Stimulated activated CD8-positive, alpha-beta memory T cell treated with anti-CD3 and anti-CD28 coated beads, Interleukin-12 subunit alpha, Interleukin-12 subunit beta, amount 100 ng/mL, for 24 hours (primary cell): ENCODE results near the gene CHIT1.

ENCODE experiments used
- DNase-seq: peaks from one replicate; pipeline ENCODE4 v3.0.0-alpha.2; 2020; ENCODE audit errors: extremely low read depth

The CHIT1 gene

DNA sequence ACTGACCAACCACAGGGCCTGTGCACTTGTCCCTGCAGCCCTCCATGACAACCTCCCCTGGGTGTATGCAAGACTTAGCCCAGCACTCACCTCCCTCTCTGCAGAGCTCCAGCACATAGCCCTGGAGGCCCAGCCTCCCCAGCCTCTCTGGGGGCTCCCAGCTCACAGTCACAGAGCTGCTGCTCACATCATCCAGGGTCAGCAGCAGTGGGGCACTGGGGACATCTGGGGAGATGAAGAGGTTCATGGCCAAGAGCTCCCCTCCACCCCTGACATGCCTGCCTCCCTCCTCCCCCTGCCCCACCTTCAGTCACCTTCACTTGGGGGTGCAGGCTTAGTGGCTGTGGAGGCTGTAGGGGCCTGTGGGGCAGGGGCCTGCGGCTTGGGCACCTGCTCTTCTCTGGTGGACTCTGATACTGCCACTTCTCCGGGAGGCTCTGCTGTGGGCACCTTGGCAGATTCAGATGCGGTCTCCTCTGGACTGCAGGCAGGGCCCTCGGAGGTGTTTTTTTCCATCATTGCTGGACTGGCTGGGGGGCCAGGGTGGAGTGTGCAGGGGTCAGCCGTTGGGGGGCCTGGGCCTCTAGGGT lies 54.1 kb downstream of the CHIT1 start, which contains the start of gene MYBPH:
TSS of gene MYBPH (minus strand) at position 590 of the 590 bp plus-strand sequence. CDS start at position 519, 71 bp downstream.
- DNase-seq = no peak

DNA sequence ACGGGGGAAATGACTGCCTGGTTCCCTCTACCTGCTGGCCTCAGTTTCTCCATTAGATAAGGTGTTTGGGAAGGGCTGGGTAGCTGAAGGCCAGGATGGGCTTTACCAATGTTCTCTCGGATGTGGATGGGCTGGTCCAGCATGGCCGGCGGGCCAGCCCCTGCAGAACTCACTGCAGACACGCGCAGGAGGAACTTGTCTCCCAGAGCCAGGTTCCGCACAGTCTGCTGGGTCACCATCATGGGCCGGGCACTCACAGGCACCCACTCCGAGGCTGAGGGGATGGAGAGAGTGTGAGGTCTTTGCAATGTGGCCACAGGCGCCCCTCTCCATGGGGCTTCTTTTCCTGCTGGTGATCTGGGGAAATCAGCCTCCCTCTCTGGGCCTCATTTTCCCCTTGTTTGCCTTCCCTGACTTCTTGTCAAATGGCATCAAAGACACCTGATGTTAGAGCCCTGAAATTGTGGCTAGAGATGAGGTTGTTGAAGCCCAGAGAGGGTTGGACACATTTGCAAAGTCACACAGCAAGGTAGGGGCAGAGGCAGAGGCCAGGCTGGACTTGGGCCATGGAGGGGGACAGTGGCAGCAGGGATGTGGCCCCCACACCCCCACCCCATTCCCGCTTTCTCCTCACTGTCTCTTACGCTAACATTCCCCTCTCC lies 55.0 kb downstream of the CHIT1 start:
- no peak for DNase-seq

DNA sequence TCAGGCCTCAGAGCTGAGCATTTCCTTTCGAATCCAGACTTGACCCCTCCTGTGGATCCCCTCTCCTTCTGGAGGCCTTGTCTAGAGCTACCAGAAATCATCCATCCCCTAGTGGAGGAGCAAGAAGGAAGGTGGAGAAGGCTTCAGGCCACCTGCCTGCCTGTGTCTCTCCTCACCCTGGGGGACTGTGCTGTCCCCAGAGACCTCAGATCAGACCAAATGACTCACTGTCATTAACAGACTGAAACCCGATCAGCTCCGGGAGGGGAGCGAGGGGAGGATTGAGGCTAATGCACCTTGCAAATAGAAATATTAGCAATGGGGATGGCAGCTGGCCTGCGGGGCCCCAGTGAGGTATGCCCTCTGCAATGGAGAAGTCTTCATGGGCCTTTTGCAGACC lies 55.9 kb downstream of the CHIT1 start:
- no peak for DNase-seq

DNA sequence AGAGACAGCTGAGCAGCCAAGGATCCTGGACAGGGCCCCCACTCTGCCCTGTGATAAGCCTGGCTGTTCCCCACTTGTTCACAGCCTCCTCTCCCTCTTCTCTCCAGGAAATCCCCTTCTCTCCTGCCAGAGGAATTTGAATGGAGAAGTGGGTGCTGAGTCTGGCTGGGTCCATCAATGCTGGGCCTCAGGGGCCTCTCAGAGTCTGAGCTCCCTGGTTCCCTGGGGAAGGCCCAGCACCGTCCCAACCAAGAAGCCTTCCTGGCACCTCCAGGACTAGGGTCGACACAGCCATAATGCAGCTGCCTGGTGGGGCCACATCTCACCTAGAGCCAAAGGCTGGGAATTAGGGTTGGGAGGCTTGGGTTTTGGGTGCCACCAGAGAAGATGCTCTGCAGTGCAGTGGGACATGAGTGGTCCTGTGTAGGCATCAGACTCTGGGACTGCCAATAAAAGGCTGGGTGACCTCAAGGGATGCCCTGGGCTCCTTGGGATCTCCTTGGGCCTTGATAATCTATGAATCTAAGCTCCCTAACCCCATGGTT lies 56.4 kb downstream of the CHIT1 start:
- DNase-seq = no peak

DNA sequence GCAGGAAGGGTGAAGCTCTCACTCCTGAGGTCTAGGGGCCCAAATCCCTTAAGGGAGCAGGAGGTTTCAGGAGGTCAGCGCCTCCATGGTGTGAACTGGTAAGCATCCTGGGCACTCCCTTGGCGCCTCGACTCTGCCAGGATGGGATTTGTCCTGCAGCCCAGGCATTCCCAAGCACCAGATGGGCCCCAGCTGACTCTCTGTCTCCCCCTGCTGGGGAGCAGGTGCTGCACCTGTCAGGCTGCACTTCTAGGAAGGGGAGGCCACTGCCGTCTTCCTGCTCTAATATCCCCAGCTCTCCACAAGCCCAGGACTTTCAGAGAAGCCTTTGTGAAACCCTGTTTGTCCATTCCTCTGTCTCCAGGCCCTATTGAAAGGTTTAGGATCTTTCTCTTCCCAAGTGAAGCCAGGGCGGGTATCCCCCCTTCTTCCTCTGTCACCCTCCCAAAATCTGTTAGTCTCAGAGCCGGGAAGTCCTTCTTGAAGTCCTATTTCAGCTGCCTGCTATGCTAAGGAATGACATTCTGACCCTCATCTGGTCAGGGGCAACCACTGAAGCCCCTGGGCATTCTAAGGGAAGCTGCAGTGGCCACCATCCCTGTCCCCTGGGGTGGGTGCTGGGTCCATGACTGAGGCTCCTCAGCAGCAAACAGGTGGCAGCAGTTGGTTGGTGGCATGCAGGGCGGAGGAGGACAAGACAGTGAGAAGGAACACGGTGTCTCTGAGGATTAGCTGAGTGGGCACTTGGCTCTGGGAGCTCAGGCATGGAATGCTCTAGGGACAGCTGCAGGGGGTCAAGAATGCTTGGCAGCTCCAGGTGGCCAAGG lies 57.1 kb downstream of the CHIT1 start:
- DNase-seq = no peak

DNA sequence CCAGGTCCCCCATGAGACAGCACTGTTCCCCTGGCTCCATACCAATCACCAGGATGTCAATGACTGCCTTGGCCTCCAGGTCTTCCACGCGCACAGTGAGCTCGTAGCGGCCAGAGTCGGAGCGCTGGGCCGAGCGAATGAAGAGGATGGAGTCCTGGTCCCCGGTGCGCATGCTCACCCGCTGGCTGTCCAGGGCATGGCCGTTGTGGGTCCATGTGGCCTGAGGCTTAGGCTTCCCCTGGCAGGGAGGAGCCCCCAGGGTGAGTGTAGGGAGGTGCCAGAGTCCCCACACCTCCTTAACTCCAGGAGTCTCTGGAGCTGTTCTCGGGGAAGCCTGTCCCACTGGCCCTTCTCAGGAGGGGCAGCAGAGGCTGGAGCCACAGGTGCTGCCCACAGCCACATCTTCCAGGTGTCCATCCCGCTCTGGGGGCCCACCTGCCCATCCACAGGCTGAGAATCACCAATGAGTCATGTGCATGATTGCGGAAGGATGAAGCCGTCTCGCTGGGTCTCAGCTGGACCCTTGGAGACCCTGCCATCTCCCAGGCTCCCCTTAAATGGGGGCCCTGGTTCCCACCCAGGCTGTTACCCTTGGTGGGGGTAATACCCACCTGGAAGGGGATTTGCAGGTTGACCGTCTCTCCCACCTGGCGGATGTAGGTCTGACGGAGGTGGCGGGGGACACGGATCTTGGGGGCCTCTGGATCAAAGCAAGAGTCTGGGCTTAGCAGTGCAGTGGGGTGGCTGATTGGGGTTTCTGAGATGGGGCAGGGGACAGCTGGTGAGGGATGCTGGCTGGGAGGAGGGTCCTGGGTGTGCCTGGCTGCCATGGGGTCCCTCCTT lies 57.9 kb downstream of the CHIT1 start:
- DNase-seq = no peak

DNA sequence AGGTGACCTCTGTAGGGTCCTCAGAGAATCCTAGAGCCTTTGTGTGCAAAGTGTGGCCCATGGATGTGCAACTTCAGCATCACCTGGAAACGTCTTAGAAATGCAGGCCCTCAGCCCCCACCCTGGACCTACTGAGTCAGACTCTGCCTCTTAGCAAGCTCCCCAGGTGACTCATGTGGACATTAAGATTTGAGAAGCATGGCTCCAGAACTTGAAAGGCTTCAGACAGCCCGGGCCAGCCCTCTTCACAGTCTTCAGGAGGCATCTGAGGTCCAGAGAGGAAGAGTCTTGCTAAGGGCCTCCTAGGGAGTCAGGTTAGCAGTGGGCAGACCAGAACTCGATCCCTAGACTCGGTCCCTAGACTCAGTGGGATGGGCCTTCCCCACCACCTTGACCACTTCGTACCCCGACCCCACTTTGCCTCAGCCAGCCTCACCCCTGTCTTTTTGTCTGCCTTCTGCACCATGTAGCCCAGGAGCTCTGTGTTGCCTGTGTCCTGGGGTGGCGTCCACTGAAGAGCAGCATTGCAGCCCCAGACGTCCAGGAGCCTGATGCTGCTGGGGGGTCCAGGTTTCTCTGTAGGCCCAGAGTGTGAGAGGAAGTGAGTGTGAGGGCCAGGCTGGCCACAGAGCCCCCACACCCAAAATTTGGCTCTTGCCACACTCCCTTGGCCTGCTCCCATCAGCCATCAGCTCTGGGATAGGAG lies 58.7 kb downstream of the CHIT1 start:
- no peak for DNase-seq

DNA sequence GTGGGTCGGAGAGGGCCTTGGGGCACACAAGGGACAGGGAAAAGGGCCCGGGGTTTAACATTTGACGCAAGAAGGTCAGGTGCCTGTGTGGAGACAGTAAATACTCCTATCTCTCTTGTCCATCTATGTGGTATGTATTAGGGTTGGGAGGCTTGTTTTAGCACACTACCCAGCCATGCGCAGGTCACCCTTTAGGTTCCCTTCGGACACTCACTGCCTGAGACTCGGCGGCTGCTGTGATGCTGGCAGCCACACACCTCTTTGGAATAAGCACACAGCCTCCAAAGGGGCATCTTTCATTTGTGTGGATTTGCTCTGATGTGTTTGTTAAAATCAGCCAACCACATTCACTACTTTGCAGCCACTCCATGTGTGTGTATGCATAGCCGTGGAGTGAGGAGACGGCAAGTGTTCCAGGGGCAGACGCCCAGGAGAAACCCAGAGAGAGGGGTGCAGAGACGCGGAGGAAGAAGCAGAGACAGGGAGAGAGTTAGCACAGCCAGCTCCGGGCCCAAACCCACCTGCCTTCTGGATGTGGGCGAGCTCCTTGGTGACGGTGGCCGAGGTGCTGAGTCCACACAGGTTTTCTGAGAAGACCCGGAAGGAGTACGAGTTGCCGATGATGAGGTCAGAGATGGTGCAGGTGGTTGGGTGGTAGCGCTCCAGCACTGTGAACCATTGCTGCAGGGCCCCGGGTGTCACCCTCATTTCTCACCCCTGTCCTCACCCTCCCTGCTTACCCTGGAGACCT lies 59.5 kb downstream of the CHIT1 start:
- DNase-seq = no peak

DNA sequence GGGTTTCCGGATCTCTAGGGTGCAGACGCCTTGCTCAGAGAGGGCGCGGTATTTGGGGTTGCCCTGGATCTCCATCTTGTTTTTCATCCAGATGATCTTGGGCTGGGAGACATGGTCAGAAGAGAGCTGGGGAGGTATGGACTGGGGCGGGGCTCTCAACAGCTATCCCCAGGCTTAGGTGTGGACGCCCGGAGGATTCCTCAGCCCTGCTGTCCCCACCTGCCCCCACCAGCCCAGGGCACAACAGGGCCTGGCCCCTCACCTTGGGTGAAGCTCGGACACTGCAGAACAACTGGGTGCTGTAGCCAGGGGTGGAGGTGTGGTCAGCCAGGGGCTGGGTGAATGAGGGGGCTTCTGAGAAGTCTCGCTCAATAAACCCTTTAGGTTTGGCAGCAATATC lies 60.5 kb downstream of the CHIT1 start:
- DNase-seq = no peak

DNA sequence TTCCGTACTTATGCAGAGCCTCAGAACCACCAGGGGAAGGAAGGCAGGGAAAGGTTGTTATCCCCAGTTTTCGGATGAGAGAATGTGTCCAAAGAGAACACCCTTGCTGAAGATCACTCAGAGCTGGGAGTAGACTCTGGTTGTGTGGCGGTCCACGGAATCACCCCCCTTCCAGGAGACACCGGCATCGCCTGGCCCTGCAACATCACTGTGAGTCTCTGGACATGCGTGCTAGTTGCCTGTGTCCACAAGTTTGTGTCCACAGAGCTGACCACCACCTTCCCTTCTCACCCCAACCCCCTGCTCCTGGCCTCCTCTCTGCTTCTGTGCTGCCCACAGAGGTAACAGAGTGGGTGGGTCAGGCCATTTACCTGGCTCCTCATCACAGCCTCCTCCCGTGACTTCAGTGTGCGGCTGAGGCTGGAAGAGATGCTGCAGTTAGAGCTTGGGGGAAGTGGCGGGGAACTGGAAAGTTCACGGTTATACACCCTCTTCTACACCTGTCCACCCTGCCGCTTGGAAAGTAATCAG lies 61.2 kb downstream of the CHIT1 start:
- DNase-seq = no peak

DNA sequence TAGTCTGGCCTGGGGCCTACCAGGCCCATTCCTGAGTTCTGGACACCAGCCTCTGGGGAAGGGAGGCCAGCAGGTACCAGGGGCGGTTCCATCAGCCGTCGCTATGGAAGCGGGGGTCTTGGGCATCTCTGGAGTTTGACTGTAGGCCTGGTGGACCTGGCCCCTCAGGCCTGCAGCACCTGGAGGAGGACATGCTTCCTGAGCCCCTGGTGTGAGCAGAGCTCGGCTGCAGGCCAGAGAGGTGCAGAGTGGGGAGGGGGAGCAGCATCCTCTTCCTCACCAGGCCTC lies 61.6 kb downstream of the CHIT1 start:
- DNase-seq = no peak

DNA sequence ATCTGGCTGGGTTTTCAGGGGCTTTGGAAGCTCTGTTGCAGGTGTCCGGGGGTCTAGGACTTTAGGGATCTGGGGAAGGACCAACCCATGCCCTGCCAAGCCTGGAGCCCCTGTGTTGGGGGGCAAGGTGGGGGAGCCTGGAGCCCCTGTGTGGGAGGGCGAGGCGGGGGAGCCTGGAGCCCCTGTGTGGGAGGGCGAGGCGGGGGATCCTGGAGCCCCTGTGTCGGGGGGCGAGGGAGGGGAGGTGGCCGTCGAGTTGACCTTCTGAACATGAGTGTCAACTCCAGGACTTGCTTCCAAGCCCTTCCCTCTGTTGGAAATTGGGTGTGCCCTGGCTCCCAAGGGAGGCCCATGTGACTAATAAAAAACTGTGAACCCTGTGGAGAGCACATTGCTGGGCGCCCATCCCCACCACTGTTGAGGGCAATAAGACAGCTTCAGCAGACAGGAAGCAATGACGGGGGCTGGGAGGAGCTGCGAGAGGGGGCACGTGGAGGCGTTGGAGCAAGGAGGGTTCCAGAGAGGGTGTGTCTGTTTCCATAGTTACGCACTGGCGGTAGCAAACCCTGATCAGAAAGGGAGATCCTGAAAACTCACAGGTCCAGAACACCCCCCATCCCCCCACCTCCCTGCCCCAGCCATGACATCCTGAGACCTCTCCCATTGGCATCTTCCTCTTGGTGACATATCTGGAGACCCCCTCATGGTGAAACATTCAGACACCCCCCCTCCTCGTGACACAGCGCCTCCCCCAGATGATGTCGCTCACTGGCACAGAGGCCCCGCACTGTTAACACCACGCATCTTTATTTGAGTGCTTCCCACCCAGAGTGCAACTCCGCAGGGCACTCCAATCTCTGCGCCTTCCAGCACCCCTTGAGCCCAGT lies 62.2 kb downstream of the CHIT1 start:
- DNase-seq = no peak

DNA sequence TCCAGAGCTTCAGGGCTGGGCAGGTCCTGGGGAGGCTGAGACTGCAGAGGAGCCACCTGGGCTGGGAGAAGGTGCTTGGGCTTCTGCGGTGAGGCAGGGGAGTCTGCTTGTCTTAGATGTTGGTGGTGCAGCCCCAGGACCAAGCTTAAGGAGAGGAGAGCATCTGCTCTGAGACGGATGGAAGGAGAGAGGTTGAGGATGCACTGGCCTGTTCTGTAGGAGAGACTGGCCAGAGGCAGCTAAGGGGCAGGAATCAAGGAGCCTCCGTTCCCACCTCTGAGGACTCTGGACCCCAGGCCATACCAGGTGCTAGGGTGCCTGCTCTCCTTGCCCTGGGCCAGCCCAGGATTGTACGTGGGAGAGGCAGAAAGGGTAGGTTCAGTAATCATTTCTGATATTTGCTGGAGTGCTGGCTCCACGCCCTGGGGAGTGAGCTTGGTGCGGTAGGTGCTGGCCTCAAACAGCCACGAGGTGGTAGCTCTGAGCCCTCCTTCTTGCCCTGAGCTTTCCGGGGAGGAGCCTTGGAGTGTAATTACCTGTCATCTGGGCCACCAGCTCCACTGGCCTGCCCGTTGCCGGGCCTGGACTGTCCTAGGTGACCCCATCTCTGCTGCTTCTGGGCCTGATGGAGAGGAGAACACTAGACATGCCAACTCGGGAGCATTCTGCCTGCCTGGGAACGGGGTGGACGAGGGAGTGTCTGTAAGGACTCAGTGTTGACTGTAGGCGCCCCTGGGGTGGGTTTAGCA lies 63.1 kb downstream of the CHIT1 start:
- DNase-seq = no peak
